K562 (cell line): ENCODE data around the gene SLC6A6. TPM values are rescaled to one million over a fixed set of nuclear protein-coding genes. Genes with fewer than 3 reads are reported as not detected.
A peak's percentile ranks its signal among the peaks of the same experiment; 100 is the strongest.

Experiments
- FOXM1 ChIP-seq, 2 experiments: fragments of 450-650 bp in 1 of 2; sonication (generic) in 1 of 2; formaldehyde crosslinking in 1 of 2; IDR thresholded peaks; 2 replicates each; pipeline versions ENCODE4 v1.6.1 to v1.9.0; 2017 to 2022; ENCODE audit warnings: low read depth in 2 of 2, mild to moderate bottlenecking in 2 of 2, missing genetic modification reagents in 1 of 2, moderate library complexity in 1 of 2
- NFYB ChIP-seq: IDR thresholded peaks from 2 replicates; pipeline ENCODE4 v1.6.1; 2011; ENCODE audit warnings: mild to moderate bottlenecking, moderate library complexity; ENCODE audit not compliant: insufficient read length; ENCODE audit errors: extremely low read depth
- NR2C1 ChIP-seq, 2 experiments: fragments of 450-650 bp; IDR thresholded peaks; 2 replicates each; pipeline ENCODE4 v1.6.1; 2017; ENCODE audit warnings: mild to moderate bottlenecking in 2 of 2, antibody characterized with exemption in 1 of 2, inconsistent platforms in 1 of 2, missing compliant biosample characterization in 1 of 2, missing genetic modification characterization in 1 of 2
- NRF1 ChIP-seq, 2 experiments: fragments of 450-650 bp; IDR thresholded peaks in 1 of 2; conservative IDR thresholded peaks in 1 of 2; 2 replicates each; pipeline ENCODE4 v1.6.1; 2014; ENCODE audit warnings: mild to moderate bottlenecking in 2 of 2
- POLR2G ChIP-seq: fragments of 200-400 bp; formaldehyde crosslinking; IDR thresholded peaks from 2 replicates; pipeline ENCODE4 v1.6.1; 2017; ENCODE audit warnings: low read depth, mild to moderate bottlenecking, antibody characterized with exemption, low read length, moderate library complexity
- SNIP1 ChIP-seq: fragments of 450-650 bp; IDR thresholded peaks from 2 replicates; pipeline ENCODE4 v1.7.1; 2017; ENCODE audit warnings: low read depth, mild to moderate bottlenecking
- SUPT5H ChIP-seq: fragments of 450-650 bp; IDR thresholded peaks from 2 replicates; pipeline ENCODE4 v1.6.1; 2016
- TAF9B ChIP-seq: fragments of 450-650 bp; IDR thresholded peaks from 2 replicates; pipeline ENCODE4 v1.6.1; 2018; ENCODE audit warnings: mild to moderate bottlenecking; ENCODE audit not compliant: partially characterized antibody
- ZBTB2 ChIP-seq: fragments of 450-650 bp; IDR thresholded peaks from 2 replicates; pipeline ENCODE4 v1.6.1; 2016; ENCODE audit warnings: antibody characterized with exemption
- ZBTB5 ChIP-seq: fragments of 450-650 bp; IDR thresholded peaks from 2 replicates; pipeline ENCODE4 v1.6.1; 2017; ENCODE audit warnings: antibody characterized with exemption
- polyA plus RNA-seq, 8 experiments: library from polyadenylated mRNA; depleted of rRNA in 4 of 8; stranded (reverse) in 5 of 8; unstranded in 3 of 8; fragments of >200 nt; fragmentation: Nextera tagmentation in 2 of 8; fragmentation: Illumina TruSeq in 1 of 8; extraction: Ambion mirVana in 2 of 8; extraction: Trizol in 1 of 8; gene quantifications; 2 replicates each; pipeline versions ENCODE4 v1.2.1 to v1.2.3, GENCODE V29; 2011 to 2014; ENCODE audit warnings: inconsistent platforms in 1 of 8, missing spikeins in 1 of 8
- total RNA-seq, 7 experiments: library from RNA; depleted of rRNA in 6 of 7; stranded (reverse); fragments of >200 nt in 6 of 7; fragmentation: Illumina TruSeq in 2 of 7; extraction: Trizol in 2 of 7; gene quantifications; 2 replicates each; pipeline versions ENCODE4 v1.2.1 to v1.2.3, GENCODE V29; 2011 to 2021; ENCODE audit warnings: low replicate concordance in 1 of 7

The SLC6A6 gene
- total and polyA plus RNA-seq, 9 of the 15 experiments (the other 6 are each of a cell fraction or from before 2014, with no cell fraction given), result 12.3 to 203 (median 93.2) TPM

- TF ChIP-seq SUPT5H (peak; percentile 29; the same call in 1 of the 2 replicates), ZBTB2 (no peak), ZBTB5 (no peak), FOXM1 (IDR thresholded peaks at IDR 0.05; ENCODE audit: low read depth) (no peak), FOXM1 (CRISPR knock-in tag; IDR thresholded peaks at IDR 0.05; ENCODE audit: low read depth) (no peak), NR2C1 (IDR thresholded peaks at IDR 0.05) (no peak), NR2C1 (tag; IDR thresholded peaks at IDR 0.05) (no peak), NFYB (no peak), TAF9B (no peak), POLR2G (peak; percentile 43), SNIP1 (no peak), NRF1 (conservative IDR thresholded peaks at IDR 0.05 in 1 of 2, IDR thresholded peaks at IDR 0.05 in 1 of 2) (no peak)
Measured at GRCh38 chr3:14477311-14477935, 75.0 kb downstream of the SLC6A6 start (continued).
